ENCODE measurements around the gene GDF10. TPM values are rescaled to one million over a fixed set of nuclear protein-coding genes. Genes with fewer than 3 reads are reported as not detected.

The GDF10 gene
- total and polyA plus RNA-seq, 9 of the 15 experiments (the other 6 are each of a cell fraction or from before 2014, with no cell fraction given) = 0.03 to 0.20 (median 0.11) TPM; not detected in 6

- no peak for TF ChIP-seq GTF3C2 (IDR thresholded peaks at IDR 0.05; ENCODE audit: borderline replicate concordance, extremely low read depth, insufficient read length)
- TF ChIP-seq CAMTA2 (CRISPR knock-in tag; conservative IDR thresholded peaks at IDR 0.05) = no peak
- no peak for TF ChIP-seq KDM4B (IDR thresholded peaks at IDR 0.05; ENCODE audit: borderline replicate concordance in 2 of 2, low read depth in 1 of 2)
- TF ChIP-seq MCM2 (IDR thresholded peaks at IDR 0.05; ENCODE audit: low read depth) = no peak
- peak; percentile 55; the same call in 1 of the 2 replicates for TF ChIP-seq NR2C1 (IDR thresholded peaks at IDR 0.05)
- peak; percentile 58; the same call in 1 of the 2 replicates for TF ChIP-seq NR2C1 (tag; IDR thresholded peaks at IDR 0.05)
- peak; percentile 60 for TF ChIP-seq USF1 (CRISPR knock-in tag; IDR thresholded peaks at IDR 0.05)
- no peak for TF ChIP-seq STAT6 (CRISPR knock-in tag; IDR thresholded peaks at IDR 0.05)
- no peak for TF ChIP-seq ELF4 (CRISPR knock-in tag; IDR thresholded peaks at IDR 0.05)
- peak; percentile 48 for TF ChIP-seq NCOR1 (IDR thresholded peaks at IDR 0.05)
- no peak for TF ChIP-seq PATZ1 (CRISPR knock-in tag; IDR thresholded peaks at IDR 0.05; ENCODE audit: borderline replicate concordance)
- TF ChIP-seq ETV1 (tag; conservative IDR thresholded peaks at IDR 0.05; ENCODE audit: low read depth) = peak; percentile 52
- no peak for TF ChIP-seq ZNF184 (CRISPR knock-in tag; IDR thresholded peaks at IDR 0.05)
- no peak for TF ChIP-seq GTF2A2 (tag; IDR thresholded peaks at IDR 0.05)
Measured at GRCh38 chr10:47326927-47327330, 26.9 kb downstream of the GDF10 start (continued).

Measured in K562 (cell line).